Fibroblast of skin of right biceps (primary cell): ENCODE results near the gene TMEM248.
"Not testable (repeated sequence)": the region's sequence is repeated elsewhere in the genome, so short reads cannot be mapped to it uniquely, and the experiment has no call there.

Experiments used
- DNase-seq: peaks from one replicate; pipeline ENCODE4 v3.0.0-alpha.2; 2013

The TMEM248 gene

DNA sequence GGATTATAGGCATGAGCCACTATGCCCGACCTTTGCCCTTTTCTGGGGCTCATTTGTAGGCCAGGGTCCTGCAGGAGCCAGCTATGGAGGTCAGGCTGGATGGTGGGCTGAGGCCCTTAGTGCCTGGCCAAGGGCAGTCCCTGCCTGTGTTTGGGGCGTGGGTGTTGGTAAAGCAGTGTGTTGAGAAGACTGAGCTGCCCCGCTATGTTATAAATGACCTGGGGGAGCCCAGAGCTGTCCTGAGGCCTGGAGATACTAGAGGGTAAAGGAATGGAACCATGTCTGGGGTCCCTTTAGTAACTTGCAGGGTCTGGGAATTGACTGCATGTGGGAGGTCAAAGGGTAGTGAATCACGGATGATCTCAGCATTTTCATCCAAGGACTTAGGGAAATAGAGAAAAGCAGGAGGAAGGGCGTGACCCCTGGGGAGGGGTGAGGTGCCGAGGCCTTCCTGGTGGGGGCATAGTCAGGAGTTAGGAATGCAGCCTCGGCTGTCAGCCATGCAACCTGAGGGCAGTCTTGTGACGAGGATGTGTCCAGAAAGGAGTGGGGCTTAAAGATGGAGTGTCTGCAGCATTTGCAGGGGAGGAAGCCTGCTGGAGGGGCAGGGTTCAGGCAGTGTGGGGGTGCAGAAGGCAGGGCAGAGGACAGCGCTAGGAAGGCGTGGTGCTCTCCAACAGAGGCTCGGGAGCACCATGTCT, 31.5 kb downstream of the TMEM248 start:
- peak; percentile 62 for DNase-seq

DNA sequence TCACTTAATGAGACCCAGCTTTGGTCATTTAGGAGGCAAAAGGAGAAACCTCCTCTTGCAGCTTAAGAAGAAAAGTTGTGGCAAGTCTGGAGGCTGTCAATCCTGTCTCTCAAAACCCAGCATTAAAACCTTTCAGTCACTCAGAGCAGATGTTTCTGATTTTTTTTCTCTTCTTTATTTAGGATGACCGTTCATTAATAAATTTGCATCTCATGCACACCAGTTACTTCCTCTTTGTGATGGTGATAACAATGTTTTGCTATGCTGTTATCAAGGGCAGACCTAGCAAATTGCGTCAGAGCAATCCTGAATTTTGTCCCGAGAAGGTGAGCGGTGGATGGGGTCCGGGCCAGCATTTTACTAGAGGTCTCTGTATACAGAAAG, 32.0 kb downstream of the TMEM248 start:
- no peak for DNase-seq

DNA sequence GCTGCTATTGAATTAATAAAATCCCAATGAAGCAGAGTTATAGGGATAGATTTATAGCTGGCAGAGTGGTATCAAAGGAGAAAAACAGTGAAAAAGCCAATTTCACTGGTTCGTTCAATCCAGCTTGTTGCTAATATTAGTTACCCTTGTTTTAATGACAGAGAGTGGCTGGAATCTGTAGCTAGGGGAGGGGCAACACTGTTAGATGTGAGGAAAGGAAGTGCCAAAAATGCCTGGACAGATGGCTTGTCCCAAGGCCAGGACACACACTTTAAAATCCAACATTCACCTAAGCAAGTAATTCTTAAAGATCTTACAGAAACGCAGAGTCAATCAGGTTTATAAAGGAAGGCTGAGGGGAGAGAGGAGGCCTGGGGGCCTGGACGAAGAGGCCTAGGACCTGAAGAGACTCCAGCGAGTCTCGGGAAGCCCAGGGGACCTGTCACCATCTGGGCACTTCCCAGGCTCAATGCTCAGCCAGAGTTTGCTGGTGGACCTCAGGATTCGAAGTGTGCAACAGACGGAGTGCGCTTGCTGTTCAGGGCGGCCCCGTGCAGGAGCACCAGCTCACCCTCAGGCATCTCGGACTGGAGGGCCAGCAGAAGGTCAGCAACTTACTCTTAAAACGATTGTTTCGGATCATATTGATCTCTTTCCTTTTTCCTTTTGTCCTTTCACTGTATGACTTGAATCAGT, 36.7 kb downstream of the TMEM248 start:
- DNase-seq, result no peak

DNA sequence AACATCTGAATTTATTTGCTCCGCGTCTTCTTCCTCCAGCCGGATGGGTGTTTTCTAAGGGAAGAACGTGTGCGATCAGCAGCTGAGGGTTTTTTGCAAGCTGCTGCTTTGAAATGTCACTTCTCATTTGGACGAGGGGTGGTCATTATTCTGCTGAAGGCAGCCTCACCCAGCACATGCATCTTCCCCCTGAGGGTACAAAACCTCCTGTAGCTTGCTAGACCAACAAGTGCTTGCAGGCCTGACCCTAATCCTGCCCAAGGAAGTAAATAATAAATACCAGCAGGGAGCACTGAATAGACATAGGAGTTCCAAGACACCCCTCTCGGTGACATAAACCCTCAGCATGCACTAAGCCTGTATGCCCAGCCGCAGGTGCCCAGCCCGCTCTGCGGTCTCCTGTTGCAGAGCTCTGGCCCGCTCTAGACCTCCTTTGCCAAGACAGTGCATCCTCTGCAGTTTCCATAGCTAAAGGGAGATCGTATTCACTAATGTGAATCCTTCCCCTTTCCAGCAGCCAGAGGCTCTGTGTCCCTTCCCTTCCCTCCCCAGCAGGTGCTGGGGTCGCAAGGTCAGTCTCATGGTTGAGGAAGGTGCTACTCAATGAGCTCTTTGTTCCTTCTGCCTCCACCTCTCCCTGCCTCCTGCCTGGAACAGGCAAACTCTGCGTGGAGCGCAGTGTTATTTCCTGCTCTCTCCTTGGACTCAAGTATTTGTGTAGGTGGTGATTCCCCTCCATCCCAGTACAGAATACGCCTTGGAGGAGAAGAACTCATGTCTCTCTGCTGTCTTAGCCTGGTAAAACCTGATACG, 37.7 kb downstream of the TMEM248 start:
- no peak for DNase-seq

DNA sequence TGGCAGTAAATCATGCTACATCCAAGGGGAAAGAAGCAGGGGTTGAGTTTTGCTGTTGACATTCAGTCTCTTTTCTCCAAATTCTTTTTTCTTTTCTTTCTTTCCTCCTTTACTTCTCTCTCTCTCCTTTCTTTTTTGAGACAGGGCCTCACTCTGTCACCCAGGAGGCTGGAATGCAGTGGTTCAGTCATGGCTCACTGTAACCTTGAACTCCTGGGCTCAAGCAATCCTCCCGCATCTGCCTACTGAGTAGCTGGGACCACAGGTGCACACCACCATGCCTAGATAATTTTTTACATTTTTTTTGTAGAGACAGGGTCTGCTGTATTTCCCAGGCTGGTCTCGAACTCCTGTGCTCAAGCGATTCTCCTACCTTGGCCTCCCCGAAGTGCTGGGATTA, 39.2 kb downstream of the TMEM248 start:
- DNase-seq, result no peak

DNA sequence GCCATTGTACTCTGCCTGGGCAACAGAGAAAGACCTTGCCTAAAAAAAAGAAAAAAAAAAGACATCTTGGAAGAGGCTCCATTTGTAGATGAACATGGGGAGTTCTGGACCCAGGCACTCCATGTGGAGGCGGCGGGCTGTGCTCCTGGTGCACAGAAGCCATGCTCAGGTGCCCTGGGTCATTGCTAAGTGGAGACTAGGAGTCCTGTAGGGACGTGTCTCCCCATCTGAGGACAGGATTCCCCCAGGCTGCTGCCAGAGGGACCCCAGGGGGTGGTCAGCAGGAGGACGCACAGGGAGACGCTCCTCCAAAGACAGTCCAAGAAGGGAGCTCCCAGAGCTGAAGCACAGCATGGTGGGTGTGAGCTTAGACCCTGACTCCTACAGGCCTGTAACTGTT, 40.1 kb downstream of the TMEM248 start:
- DNase-seq, result no peak

DNA sequence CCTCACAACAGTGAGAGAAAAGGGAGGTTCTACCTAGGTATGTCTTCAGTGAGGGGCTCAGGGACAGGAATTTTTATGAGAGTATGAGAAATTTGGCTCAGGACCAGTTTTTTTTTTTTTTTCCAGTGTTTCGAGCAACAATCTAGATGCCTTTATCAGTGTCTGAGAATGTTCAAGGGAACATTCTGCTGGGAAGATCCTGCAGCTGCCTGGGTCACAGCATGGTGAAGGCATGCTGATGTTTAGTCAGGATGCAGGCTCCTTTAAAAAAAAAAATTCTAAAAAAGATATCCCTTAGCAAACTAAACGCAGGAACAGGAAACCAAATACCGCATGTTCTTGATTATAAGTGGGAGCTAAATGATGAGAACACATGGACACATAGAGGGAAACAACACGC, 43.4 kb downstream of the TMEM248 start:
- peak; percentile 41 for DNase-seq

DNA sequence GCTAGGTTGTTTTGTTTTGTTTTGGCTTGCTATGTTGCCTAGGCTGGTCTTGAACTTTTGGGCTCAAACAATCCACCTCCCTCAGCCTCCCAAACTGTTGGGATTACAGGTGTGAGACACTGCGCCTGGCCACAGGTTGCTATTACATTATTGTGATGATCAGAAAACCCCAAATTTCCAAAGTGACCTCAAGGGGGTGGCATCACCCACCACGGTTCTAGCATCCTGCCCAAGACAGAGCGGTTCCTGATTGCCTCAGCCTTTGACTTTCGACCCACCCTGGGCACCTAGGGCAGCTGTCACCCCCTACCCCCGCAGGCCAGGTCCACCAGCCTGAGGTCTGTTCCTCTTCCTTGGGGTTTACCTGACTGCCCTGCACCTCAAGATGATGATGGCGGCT, 46.0 kb downstream of the TMEM248 start:
- DNase-seq, result no peak

DNA sequence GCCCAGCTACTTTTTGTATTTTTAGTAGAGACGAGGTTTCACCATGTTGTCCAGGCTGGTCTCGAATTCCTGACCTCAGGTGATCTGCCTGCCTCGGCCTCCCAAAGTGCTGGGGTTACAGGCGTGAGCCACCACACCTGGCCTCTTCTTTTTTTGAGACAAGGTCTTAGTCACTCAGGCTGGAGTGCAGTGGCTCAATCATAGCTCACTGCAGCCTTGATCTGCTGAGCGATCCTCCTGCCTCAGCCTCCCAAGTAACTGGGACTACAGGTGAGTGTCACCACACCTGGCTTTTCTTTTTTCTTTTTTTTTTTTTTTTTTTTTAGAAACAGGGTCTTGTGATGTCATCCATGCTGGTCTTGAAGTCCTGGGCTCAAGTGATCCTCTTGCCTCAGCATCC, 48.0 kb downstream of the TMEM248 start:
- not testable (repeated sequence) for DNase-seq

DNA sequence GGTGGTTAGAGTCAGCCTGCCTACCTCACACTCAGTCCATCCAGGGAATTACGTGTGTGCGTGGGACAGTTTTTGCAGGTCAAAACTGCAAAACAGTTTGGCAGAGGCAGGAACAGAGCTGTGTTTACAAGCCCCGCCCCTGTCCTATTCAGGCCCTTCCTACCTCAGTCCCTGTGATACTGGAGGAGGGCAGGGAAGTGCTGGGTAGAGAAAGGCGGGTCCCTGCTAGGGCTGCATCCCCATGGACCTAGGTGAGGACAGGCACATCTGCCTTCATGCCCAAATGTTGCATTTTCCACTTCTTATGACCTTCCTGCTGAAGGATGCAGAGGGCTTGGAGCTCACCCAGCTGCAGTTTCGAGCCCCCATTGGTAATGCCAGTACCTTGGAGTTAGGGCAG, 49.3 kb downstream of the TMEM248 start:
- DNase-seq, result no peak

DNA sequence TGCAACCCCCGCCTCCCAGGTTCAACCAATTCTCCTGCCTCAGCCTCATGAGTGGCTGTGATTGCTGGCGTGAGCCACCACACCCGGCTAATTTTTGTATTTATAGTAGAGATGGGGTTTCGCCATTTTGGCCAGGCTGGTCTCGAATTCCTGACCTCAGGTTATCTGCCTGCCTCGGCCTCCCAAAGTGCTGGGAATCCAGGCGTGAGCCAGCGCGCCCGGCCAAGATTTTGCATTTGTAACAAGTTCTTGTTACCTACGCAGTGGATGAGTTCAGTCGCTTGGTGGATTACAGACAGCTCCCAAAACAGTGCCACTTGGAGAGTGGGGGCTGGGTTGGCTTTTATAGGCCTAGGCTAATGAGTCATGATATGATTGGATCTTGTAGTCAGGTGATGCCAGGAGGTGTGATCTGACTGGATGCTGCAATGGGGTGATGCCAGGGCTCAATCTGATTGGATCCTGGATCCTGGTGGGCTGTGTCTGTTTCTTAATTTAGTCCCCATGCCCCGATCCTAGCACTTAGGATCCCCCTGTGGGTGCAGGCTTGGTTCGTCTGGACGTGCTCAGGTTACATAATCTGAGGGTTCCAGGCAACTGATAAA, 54.1 kb downstream of the TMEM248 start:
- DNase-seq, result peak; percentile 30

DNA sequence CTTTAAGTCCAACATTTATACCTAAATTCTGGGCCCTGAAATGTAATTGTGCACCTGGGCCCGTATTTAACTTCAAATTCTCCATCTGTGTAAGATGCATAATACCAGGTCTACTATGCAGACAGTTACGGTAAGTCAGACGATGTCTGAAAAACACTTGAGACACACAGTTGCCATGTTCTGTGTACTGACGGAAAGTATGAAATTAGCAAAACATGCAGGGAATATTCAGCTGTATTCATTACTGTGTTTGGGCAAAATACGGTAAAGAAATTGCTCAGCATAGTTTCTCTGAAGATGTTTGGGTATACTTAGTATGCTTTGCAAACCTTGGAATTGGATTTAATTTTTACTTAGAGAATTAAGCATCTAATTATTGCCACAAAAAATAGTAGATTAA, 57.3 kb downstream of the TMEM248 start:
- not testable (repeated sequence) for DNase-seq

DNA sequence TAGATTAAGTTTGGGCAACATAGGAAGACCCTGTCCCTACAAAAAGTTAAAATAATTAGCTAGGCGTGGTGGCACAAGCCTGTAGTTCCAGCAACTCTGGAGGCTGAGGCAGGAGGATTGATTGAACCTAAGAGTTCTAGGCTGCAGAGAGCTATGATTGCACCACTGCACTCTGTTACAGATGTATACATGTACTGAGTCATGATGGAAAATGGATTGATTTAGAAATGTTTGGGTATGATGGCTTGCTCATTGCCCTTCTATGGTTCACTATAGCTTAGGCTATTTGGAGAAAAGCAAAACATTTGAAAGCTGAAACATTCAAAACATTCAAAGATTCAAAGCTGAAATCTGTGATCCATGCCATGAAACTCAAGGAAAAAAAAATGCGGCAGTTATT, 58.0 kb downstream of the TMEM248 start:
- not testable (repeated sequence) for DNase-seq

DNA sequence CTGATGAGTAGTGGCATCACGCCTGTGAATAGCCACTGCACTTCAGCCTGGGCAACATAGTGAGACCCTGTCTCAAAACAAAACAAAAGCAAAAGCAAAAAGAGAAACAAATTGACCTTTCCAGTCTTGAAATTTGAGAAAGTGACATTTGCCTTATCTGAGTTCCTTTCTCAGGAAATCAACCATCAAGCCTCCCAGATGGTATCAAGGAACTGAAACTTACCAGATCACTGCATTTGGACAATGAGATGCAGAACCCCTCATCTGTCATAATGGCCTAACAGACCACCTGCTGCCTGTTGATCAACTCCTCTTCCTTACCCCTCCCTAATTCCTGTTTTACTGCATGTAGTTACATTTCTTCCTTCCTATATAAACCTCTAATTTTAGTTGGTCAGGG, 59.3 kb downstream of the TMEM248 start:
- not testable (repeated sequence) for DNase-seq

DNA sequence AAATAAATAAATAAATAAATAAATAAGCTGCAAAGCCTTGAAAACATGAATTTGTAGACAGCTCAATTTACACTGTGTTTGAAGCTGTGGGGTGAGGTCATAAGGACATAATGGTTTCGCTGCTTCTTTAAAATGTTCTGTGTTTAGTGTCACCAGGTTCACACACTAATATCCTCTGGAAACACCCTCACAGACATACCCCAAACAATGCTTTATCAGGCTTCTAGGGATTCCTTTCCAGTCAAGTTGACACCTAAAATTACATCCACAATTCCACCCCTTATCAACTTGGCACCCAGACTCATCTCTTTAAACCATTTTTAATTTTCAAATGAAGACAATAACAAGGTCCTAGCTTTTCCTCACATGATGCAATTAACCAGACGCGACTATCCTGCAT, 68.5 kb downstream of the TMEM248 start:
- DNase-seq, result not testable (repeated sequence)

DNA sequence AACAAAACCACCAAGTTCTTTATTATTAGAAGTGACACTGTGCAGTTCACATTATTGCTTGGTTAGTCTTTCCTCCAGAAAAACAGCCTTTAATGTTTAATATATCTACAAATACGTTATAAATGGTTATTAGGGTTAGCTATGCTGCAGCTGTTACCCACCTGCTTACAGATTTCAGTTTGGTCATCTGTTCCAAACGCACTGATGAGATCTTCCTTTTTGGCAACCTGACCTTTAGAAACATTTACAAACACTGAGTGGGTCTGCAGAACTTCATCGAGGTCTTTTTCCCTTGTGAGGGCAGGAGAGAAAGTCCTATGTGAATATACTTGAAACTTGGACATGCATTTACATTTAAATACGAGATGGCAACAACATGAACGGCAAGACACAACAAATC, 73.0 kb downstream of the TMEM248 start:
- not testable (repeated sequence) for DNase-seq

DNA sequence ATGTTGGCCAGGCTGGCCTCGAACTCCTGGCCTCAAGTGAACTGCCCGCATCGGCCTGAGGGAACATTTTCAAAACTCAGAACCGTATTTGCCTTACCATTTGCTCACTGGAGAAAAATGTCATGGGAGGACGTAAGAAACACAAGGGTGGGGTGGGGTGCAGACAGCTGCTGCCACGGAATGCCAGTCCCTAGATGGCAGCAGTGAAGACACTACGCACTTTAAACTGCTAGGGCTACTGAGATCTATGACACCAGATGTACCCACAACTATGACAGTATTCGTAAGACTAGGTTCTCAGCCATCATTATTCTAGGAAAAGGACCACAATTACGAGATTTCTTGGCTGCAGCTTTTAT, 73.6 kb downstream of the TMEM248 start:
- peak; percentile 84 for DNase-seq

DNA sequence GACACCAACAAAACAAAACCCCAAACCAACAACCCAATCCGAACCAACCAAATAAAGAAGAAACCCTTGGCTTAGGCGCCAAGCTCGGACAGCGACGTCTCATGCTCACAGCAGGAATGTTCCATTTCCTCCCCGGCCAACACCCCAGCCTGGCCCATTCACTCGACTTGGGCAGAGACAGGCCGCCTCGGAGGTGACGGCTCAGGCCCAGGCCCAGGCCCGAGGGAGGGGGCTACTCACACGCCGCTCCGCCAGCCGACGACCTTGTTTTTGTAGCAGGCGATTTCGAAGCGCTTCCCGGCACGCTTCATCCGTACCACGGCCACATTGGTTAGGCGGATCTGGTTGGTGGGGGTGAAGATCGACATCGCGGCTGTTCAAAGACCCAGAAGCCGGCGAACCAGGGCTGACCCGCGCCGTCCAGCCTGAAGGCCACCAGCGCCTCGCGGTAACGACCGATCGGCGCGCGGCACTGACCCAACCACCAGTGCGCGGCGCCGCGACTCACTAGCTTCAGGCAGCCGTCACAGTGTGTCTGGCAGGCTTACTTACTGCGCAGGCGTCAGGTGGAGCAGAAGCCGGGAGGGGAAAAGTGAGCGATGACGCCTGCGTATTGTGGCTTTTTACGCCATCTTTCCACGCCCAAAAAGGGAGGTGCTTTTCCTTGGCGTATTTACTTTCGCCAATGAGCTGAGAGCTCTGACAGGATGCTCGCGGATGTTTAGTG, 74.2 kb downstream of the TMEM248 start, which contains the start of gene SBDS:
Gene SBDS, minus strand, starts transcription at position 537 of the 727 bp plus-strand sequence. Its CDS starts 169 bp downstream, at position 368.
- peak; percentile 99 for DNase-seq

DNA sequence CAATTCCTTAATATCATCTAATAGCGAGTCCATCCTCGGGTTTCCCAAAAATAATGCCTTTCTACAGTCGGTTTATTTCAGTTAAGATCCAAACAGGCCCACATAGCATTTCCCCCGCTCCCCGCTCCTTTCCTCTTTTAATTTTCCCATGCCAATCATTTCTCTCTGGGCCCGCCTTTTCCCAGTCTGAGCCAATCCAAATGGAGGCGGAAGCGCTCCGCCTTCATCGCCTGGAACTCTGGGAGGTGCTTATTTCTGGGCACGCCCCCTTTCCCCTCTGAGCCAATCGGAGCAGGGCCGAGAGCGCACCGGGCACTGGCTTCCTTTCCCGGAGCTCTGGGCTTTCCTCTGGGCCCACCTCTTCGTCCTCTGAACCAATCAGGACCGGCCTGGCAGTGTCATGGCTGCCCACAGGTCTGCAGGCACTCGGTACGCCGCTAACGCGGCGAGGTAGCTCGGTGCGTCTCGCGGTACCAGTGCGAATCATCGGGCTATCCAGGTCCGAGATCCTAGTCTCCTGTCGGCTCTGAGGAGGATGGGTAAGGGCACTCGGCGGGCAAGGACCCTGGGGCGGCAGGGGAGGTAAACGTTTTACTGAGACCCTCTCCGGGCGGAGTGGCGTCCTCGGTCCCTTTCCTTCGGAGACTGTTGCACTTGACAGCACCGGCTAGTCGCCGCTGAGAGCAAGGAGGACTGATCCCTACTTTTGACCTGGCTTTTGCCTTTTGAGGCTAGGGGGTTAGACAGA, 75.6 kb downstream of the TMEM248 start, which contains the start of gene TYW1:
Gene TYW1, plus strand, starts transcription at position 390 of the 748 bp plus-strand sequence. Its CDS starts 146 bp downstream, at position 536.
- peak; percentile 98 for DNase-seq

DNA sequence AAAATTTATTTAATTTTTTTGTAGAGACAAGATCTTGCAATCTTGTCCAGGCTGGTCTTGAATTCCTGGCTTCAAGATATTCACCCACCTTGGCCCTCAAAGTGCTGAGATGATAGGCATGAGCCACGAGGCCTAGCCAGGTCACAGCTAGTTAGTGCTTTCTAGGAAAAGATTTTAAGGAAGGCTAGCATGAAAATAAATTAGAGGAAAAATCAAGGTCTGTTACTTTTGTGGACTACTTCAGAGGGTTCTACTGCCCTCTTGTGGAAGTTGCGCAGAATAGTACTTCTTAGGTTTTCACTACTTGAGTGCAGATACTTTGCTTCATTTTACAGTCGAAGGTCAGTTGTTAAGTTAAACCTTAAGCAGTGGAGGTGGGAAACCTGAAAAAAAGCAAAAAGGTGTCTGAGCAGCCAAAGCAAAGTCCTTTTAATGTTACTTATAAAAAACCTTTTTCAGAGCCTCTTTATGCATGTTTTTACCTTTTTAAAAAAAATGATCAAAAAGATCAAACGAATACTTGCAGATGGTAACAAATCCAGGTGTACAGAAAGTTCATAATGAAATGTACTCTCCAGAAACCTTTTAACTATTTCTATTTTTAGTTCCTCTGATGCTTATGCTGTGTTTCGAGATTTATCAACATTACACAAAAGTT, 79.7 kb downstream of the TMEM248 start:
- DNase-seq, result peak; percentile 30

DNA sequence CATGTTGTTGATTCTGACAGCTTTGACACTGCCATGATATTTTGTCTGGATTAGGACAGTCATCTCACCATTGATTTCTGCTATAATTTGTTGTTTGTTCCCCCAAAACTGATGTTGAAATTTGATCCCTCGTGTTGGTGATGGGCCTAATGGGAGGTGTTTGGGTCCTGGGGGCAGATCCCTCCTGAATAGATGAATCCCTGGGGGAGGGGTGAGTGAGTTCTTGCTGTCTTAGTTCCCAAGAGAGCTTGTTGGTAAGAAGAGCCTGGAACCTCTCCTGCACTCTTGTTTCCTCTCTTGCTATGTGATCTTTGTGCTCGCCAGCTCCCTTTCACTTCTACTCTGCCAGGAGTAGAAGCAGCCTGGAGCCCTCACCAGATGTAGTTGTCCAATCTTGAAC, 83.1 kb downstream of the TMEM248 start:
- DNase-seq, result not testable (repeated sequence)
